CD8-positive, alpha-beta memory T cell (primary cell): ENCODE measurements around the gene KRTAP10-11. TPM values are rescaled to one million over a fixed set of nuclear protein-coding genes. Genes with fewer than 3 reads are reported as not detected.

ENCODE experiments used
- CTCF ChIA-PET: fragments of 350-600 bp; sonication (Branson Sonifier 250); formaldehyde crosslinking; loops from one replicate; lab custom pipeline; 2021; ENCODE audit warnings: antibody characterized with exemption; lab: Charles Lee
- POLR2A ChIA-PET: fragments of 350-600 bp; sonication (Branson Sonifier 250); formaldehyde crosslinking; loops from one replicate; lab custom pipeline; 2021; ENCODE audit warnings: antibody characterized with exemption; lab: Charles Lee
- DNase-seq, 5 donors: peaks; one replicate each; pipeline versions ENCODE4 v3.0.0 to v3.0.0-alpha.2; 2020 to 2022; ENCODE audit warnings: mixed read lengths in 1 of 5
- H3K27ac ChIP-seq: one replicate; pipeline ENCODE4 v1.7.0; 2013; ENCODE audit warnings: low read depth, mild to moderate bottlenecking, low read length, moderate library complexity
- H3K27me3 ChIP-seq: 2 replicates; pipeline ENCODE4 v1.7.0; 2013; ENCODE audit warnings: low read length, mild to moderate bottlenecking; ENCODE audit not compliant: insufficient read depth, poor library complexity, severe bottlenecking
- H3K36me3 ChIP-seq: 2 replicates; pipeline ENCODE4 v1.7.0; 2013; ENCODE audit warnings: mild to moderate bottlenecking, low read length, moderate library complexity; ENCODE audit not compliant: insufficient read depth
- H3K4me1 ChIP-seq: 2 replicates; pipeline ENCODE4 v1.7.0; 2013; ENCODE audit warnings: mild to moderate bottlenecking, low read length, moderate library complexity; ENCODE audit not compliant: insufficient read depth
- H3K4me3 ChIP-seq: 2 replicates; pipeline ENCODE4 v1.7.0; 2013; ENCODE audit warnings: mild to moderate bottlenecking, low read length
- H3K9me3 ChIP-seq: 2 replicates; pipeline ENCODE4 v1.7.0; 2013; ENCODE audit warnings: mild to moderate bottlenecking, low read length
- H3K27ac Mint-ChIP-seq, 8 donors: one replicate each; pipeline ENCODE4 v1.8.0; 2020 to 2021; ENCODE audit warnings: mixed read lengths in 8 of 8, mild to moderate bottlenecking in 6 of 8, inconsistent platforms in 3 of 8, moderate library complexity in 3 of 8
- H3K27me3 Mint-ChIP-seq, 2 donors: one replicate each; pipeline ENCODE4 v1.8.0; 2020 to 2021; ENCODE audit warnings: mixed read lengths in 2 of 2, mild to moderate bottlenecking in 1 of 2, moderate library complexity in 1 of 2
- H3K36me3 Mint-ChIP-seq, 3 donors: one replicate each; pipeline ENCODE4 v1.8.0; 2020 to 2021; ENCODE audit warnings: mixed read lengths in 3 of 3, inconsistent platforms in 1 of 3, mild to moderate bottlenecking in 1 of 3
- H3K4me1 Mint-ChIP-seq, 3 donors: one replicate each; pipeline ENCODE4 v1.8.0; 2020 to 2021; ENCODE audit warnings: mixed read lengths in 3 of 3, inconsistent platforms in 1 of 3, mild to moderate bottlenecking in 1 of 3
- H3K4me3 Mint-ChIP-seq, 7 donors: one replicate each; pipeline ENCODE4 v1.8.0; 2020 to 2021; ENCODE audit warnings: mixed read lengths in 7 of 7, mild to moderate bottlenecking in 6 of 7, moderate library complexity in 4 of 7, inconsistent platforms in 2 of 7
- H3K9me3 Mint-ChIP-seq, 5 donors: one replicate each; pipeline ENCODE4 v1.8.0; 2020 to 2022; ENCODE audit warnings: mixed read lengths in 5 of 5, mild to moderate bottlenecking in 3 of 5, moderate library complexity in 2 of 5, inconsistent platforms in 1 of 5
- polyA plus RNA-seq: library from polyadenylated mRNA; unstranded; fragments of 300-500 nt; fragmentation: Illumina TruSeq; gene quantifications from one replicate; pipeline ENCODE4 v1.2.3, GENCODE V29; 2021
- total RNA-seq, 2 experiments: library from RNA; stranded (reverse); gene quantifications; one replicate each; pipeline ENCODE4 v1.2.3, GENCODE V29; 2021

Gene KRTAP10-11
- total and polyA plus RNA-seq, 3 experiments from 2014 or later = not detected

- H3K4me3 ChIP-seq = no peak overlapping the region
- peaks cover 9% of the 10 kb centered on the region for H3K9me3 ChIP-seq
- ChIA-PET POLR2A (interaction anchor here (0.7 to 1.3 kb wide), 2 partner anchors 35 to 274 kb away, joined by 4 to 6 read pairs; no protein-coding TSS in a partner anchor), CTCF (interaction anchor here (1.1 to 1.3 kb wide), 2 partner anchors 35 to 143 kb away, joined by 3 to 5 read pairs; no protein-coding TSS in a partner anchor)
- H3K36me3 ChIP-seq = no peaks in the 10 kb centered on the region
- H3K27ac Mint-ChIP-seq = peak overlapping the region; percentile 84 to 98 (median 95)
- H3K36me3 Mint-ChIP-seq = peaks cover 3 to 14% (median 13%) of the 10 kb centered on the region in 3 donors
- DNase-seq = peak; percentile 56 to 88 (median 85)
- H3K27me3 ChIP-seq = no peaks in the 10 kb centered on the region
- H3K4me1 ChIP-seq = peaks cover 56% of the 10 kb centered on the region
- peaks cover 11 to 25% (median 14%) of the 10 kb centered on the region in 5 donors for H3K9me3 Mint-ChIP-seq
- peaks cover 0 to 4% of the 10 kb centered on the region in 2 donors for H3K27me3 Mint-ChIP-seq
- H3K27ac ChIP-seq = no peak overlapping the region
- peak overlapping the region; percentile 55 to 79 (median 71) for H3K4me3 Mint-ChIP-seq
- H3K4me1 Mint-ChIP-seq = peaks cover 51 to 66% (median 62%) of the 10 kb centered on the region in 3 donors
These were observed 7.7 kb downstream of the KRTAP10-11 start for GRCh38 chr21:44653656-44654575.

DNA sequence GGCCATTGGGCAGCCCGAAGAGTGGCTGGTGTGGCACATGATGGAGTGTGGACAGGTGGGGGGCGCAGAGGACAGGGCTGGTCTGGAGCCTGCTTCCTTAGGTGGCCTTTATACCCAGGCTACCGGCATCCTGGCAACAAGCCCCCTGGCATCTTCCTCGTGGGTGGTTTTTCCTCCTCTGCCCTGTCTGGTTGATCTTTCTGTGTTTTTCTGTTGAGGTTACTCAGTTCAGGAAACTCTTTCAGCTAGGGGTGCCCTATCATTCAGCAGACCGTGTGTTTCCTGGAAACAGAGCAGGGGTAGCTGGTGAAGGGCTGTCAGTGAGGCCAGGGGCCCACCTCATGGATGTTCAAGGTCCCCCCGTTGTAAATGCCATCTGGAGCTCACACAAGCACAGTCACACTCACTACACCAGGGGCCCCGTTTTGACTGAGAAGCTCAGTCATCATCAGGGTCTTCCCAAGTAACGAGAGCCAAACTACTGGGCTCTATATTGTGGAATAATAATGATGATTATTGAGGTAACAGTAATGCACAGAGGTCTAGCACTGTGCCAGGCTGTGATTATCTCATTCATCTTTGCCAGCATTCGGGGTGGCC lies 8.5 kb downstream of the KRTAP10-11 start, which contains the start of gene KRTAP12-4:
Gene KRTAP12-4 (minus strand): TSS at position 84 of the 600 bp plus-strand sequence. CDS start 45 bp downstream, at position 39.
- H3K4me1 Mint-ChIP-seq = peaks cover 59 to 74% (median 70%) of the 10 kb centered on the region in 3 donors
- H3K36me3 Mint-ChIP-seq = peaks cover 3 to 14% (median 13%) of the 10 kb centered on the region in 3 donors
- H3K4me1 ChIP-seq = peaks cover 63% of the 10 kb centered on the region
- peak within 1 kb of the TSS; percentile 64 to 79 (median 71) for H3K4me3 Mint-ChIP-seq
- DNase-seq = peak in 1 of 5 donors; percentile 64
- CTCF ChIA-PET = interaction anchor here (0.9 to 1.1 kb wide), 2 partner anchors 88 to 144 kb away, joined by 3 read pairs; no protein-coding TSS in a partner anchor
- H3K27me3 ChIP-seq = no peaks in the 10 kb centered on the region
- peaks cover 11 to 25% (median 14%) of the 10 kb centered on the region in 5 donors for H3K9me3 Mint-ChIP-seq
- H3K4me3 ChIP-seq = no peak within 1 kb of the TSS
- peaks cover 0 to 4% of the 10 kb centered on the region in 2 donors for H3K27me3 Mint-ChIP-seq
- peak within 1 kb of the TSS; percentile 84 to 98 (median 95) for H3K27ac Mint-ChIP-seq
- H3K27ac ChIP-seq = no peak within 1 kb of the TSS
- POLR2A ChIA-PET = interaction anchor here (0.8 kb wide), 1 partner anchor 27 kb away, joined by 3 read pairs; no protein-coding TSS in a partner anchor
- peaks cover 9% of the 10 kb centered on the region for H3K9me3 ChIP-seq
- H3K36me3 ChIP-seq = no peaks in the 10 kb centered on the region

DNA sequence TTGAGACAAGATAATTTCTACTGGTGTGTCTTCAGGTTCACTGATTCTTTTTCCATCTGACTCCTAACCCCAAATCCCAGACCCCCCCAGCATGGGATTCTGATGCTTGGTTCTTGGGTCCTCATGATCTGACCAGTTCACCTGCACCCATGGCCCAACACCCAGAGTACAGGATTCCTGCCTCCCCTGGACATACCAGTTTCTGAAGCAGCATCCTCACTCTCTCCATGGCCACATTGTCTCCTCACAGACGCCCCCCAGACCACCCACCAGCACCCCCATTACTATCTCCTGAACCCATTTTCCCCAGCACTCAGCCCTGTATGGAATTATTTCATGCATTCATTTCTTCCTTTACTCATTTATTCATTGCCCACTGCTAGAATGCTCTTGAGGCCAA lies 10.7 kb downstream of the KRTAP10-11 start:
- CTCF ChIA-PET = interaction anchor here (0.7 to 2.1 kb wide), 8 partner anchors 27 to 146 kb away, joined by 3 to 11 read pairs (median 4); no protein-coding TSS in a partner anchor
- Mint-ChIP-seq H3K27ac (peak overlapping the region; percentile 91 to 99 (median 96)), H3K9me3 (peaks cover 11 to 25% (median 15%) of the 10 kb centered on the region in 5 donors), H3K4me1 (peaks cover 67 to 77% (median 72%) of the 10 kb centered on the region in 3 donors), H3K36me3 (peaks cover 4 to 18% (median 13%) of the 10 kb centered on the region in 3 donors), H3K27me3 (peaks cover 0 to 4% of the 10 kb centered on the region in 2 donors), H3K4me3 (peak overlapping the region; percentile 37 to 85 (median 67))
- POLR2A ChIA-PET = interaction anchor here (0.7 to 1.8 kb wide), 6 partner anchors 12 to 145 kb away, joined by 3 to 23 read pairs (median 4); partner anchors contain the start of gene UBE2G2
- Histone ChIP-seq H3K4me1 (peaks cover 68% of the 10 kb centered on the region), H3K36me3 (no peaks in the 10 kb centered on the region), H3K27me3 (no peaks in the 10 kb centered on the region), H3K9me3 (peaks cover 9% of the 10 kb centered on the region), H3K27ac (peak overlapping the region; percentile 67), H3K4me3 (peak overlapping the region; percentile 49)
- DNase-seq = no peak

- H3K9me3 Mint-ChIP-seq = peaks cover 11 to 31% (median 16%) of the 10 kb centered on the region in 5 donors
- no peaks in the 10 kb centered on the region for H3K27me3 ChIP-seq
- peak within 1 kb of the TSS; percentile 37 to 85 (median 71) for H3K4me3 Mint-ChIP-seq
- H3K27ac ChIP-seq = peak within 1 kb of the TSS; percentile 67
- peaks cover 67 to 74% (median 72%) of the 10 kb centered on the region in 3 donors for H3K4me1 Mint-ChIP-seq
- no peaks in the 10 kb centered on the region for H3K36me3 ChIP-seq
- peaks cover 9% of the 10 kb centered on the region for H3K9me3 ChIP-seq
- ChIA-PET POLR2A (interaction anchor here (0.6 to 1.8 kb wide), 11 partner anchors 13 to 269 kb away, joined by 3 to 23 read pairs (median 3); partner anchors contain the start of gene UBE2G2), CTCF (interaction anchor here (0.7 to 2.1 kb wide), 11 partner anchors 9 to 148 kb away, joined by 3 to 11 read pairs (median 3); partner anchors contain the start of gene KRTAP12-1)
- H3K36me3 Mint-ChIP-seq = peaks cover 8 to 18% (median 13%) of the 10 kb centered on the region in 3 donors
- H3K4me1 ChIP-seq = peaks cover 68% of the 10 kb centered on the region
- H3K27ac Mint-ChIP-seq = peak within 1 kb of the TSS; percentile 91 to 99 (median 96)
- peak; percentile 48 to 91 (median 83) for DNase-seq
- H3K27me3 Mint-ChIP-seq = peaks cover 0 to 6% of the 10 kb centered on the region in 2 donors
- peak within 1 kb of the TSS; percentile 49 for H3K4me3 ChIP-seq
These were observed 11.7 kb downstream of the KRTAP10-11 start, which contains the start of gene KRTAP12-3 for GRCh38 chr21:44657635-44658540. KRTAP12-3 (plus strand) TSS chr21:44657932; CDS start chr21:44657980, 48 bp downstream.

GRCh38 chr21:44658541-44658910 lies 12.3 kb downstream of the KRTAP10-11 start:
- Mint-ChIP-seq H3K4me1 (peaks cover 63 to 68% (median 66%) of the 10 kb centered on the region in 3 donors), H3K36me3 (peaks cover 8 to 18% (median 13%) of the 10 kb centered on the region in 3 donors), H3K4me3 (peak overlapping the region; percentile 37 to 85 (median 71)), H3K27ac (peak overlapping the region; percentile 91 to 99 (median 96)), H3K9me3 (peaks cover 11 to 33% (median 18%) of the 10 kb centered on the region in 5 donors), H3K27me3 (peaks cover 0 to 6% of the 10 kb centered on the region in 2 donors)
- CTCF ChIA-PET = interaction anchor here (0.9 to 2.1 kb wide), 8 partner anchors 9 to 148 kb away, joined by 3 to 11 read pairs (median 4); partner anchors contain the start of gene KRTAP12-1
- no peaks in the 10 kb centered on the region for H3K27me3 ChIP-seq
- peak overlapping the region; percentile 67 for H3K27ac ChIP-seq
- H3K4me3 ChIP-seq = peak overlapping the region; percentile 38
- H3K36me3 ChIP-seq = no peaks in the 10 kb centered on the region
- DNase-seq = no peak
- peaks cover 9% of the 10 kb centered on the region for H3K9me3 ChIP-seq
- peaks cover 64% of the 10 kb centered on the region for H3K4me1 ChIP-seq
- POLR2A ChIA-PET = interaction anchor here (1.7 to 1.8 kb wide), 2 partner anchors 40 to 143 kb away, joined by 4 to 23 read pairs; partner anchors contain the start of gene UBE2G2

GRCh38 chr21:44658913-44659595 lies 12.8 kb downstream of the KRTAP10-11 start:
- peak overlapping the region; percentile 91 to 99 (median 96) for H3K27ac Mint-ChIP-seq
- DNase-seq = peak in 2 of 5 donors; percentile 45 to 62
- ChIA-PET CTCF (interaction anchor here (0.9 to 2.1 kb wide), 4 partner anchors 10 to 149 kb away, joined by 3 to 7 read pairs (median 5); no protein-coding TSS in a partner anchor), POLR2A (interaction anchor here (1.8 kb wide), 1 partner anchor 40 kb away, joined by 23 read pairs; no protein-coding TSS in a partner anchor)
- Histone ChIP-seq H3K4me3 (peak overlapping the region; percentile 38), H3K27me3 (no peaks in the 10 kb centered on the region), H3K27ac (peak overlapping the region; percentile 67), H3K9me3 (peaks cover 9% of the 10 kb centered on the region), H3K36me3 (no peaks in the 10 kb centered on the region), H3K4me1 (peaks cover 59% of the 10 kb centered on the region)
- H3K27me3 Mint-ChIP-seq = peaks cover 0 to 6% of the 10 kb centered on the region in 2 donors
- H3K4me3 Mint-ChIP-seq = peak overlapping the region; percentile 37 to 85 (median 71)
- H3K36me3 Mint-ChIP-seq = peaks cover 8 to 22% (median 13%) of the 10 kb centered on the region in 3 donors
- peaks cover 8 to 31% (median 22%) of the 10 kb centered on the region in 5 donors for H3K9me3 Mint-ChIP-seq
- H3K4me1 Mint-ChIP-seq = peaks cover 58 to 63% (median 60%) of the 10 kb centered on the region in 3 donors
